Measurements from ENCODE around the gene CES4A.
A peak's percentile ranks its signal among the peaks of the same experiment; 100 is the strongest.
"Not testable (repeated sequence)": the region's sequence is repeated elsewhere in the genome, so short reads cannot be mapped to it uniquely, and the experiment has no call there.

CES4A gene

GRCh38 chr16:66988197-66988788 is at the start of gene CES4A:
TSS of gene CES4A (plus strand) at chr16:66988589. CDS start at chr16:66988773, 184 bp downstream.
- no peak for DNase-seq

GRCh38 chr16:66939366-66939765 is 49.0 kb upstream of the CES4A start:
- DNase-seq = no peak

- DNase-seq = no peak
These were observed 48.2 kb upstream of the CES4A start for GRCh38 chr16:66940236-66940635.

GRCh38 chr16:66942981-66943380 is 45.4 kb upstream of the CES4A start:
- DNase-seq = no peak

- DNase-seq = no peak
These were observed 44.8 kb upstream of the CES4A start for GRCh38 chr16:66943426-66944053.

- no peak for DNase-seq
These were observed 44.3 kb upstream of the CES4A start for GRCh38 chr16:66944054-66944441.

GRCh38 chr16:66944971-66945370 is 43.4 kb upstream of the CES4A start:
- DNase-seq = not testable (repeated sequence)

GRCh38 chr16:66945939-66946338 is 42.5 kb upstream of the CES4A start:
- no peak for DNase-seq

GRCh38 chr16:66946541-66946940 is 41.8 kb upstream of the CES4A start:
- DNase-seq = no peak

- no peak for DNase-seq
These were observed 41.5 kb upstream of the CES4A start for GRCh38 chr16:66946974-66947301.

GRCh38 chr16:66947302-66948065 is 40.9 kb upstream of the CES4A start:
- peak in 13 of 14 donors; percentile 5 to 76 (median 47) for DNase-seq

- peak in 4 of 14 donors; percentile 10 to 42 (median 26) for DNase-seq
These were observed 40.1 kb upstream of the CES4A start for GRCh38 chr16:66948134-66948836.

GRCh38 chr16:66948837-66949225 is 39.6 kb upstream of the CES4A start:
- DNase-seq = no peak

GRCh38 chr16:66949472-66949871 is 38.9 kb upstream of the CES4A start:
- DNase-seq = no peak

- DNase-seq = no peak
These were observed 38.0 kb upstream of the CES4A start for GRCh38 chr16:66950437-66950836.

- DNase-seq = no peak
These were observed 37.2 kb upstream of the CES4A start for GRCh38 chr16:66950971-66951790.

- DNase-seq = no peak
These were observed 35.8 kb upstream of the CES4A start for GRCh38 chr16:66952430-66953110.

- DNase-seq = no peak
These were observed 34.8 kb upstream of the CES4A start for GRCh38 chr16:66953462-66954096.

GRCh38 chr16:66954097-66954659 is 34.2 kb upstream of the CES4A start:
- DNase-seq = peak in 11 of 14 donors; percentile 11 to 61 (median 36)

GRCh38 chr16:66955363-66956153 is 32.8 kb upstream of the CES4A start:
- DNase-seq = not testable (repeated sequence)
